Fibroblast of gingiva (primary cell): ENCODE data around the gene GLOD5.

ENCODE experiments used
- DNase-seq: peaks from one replicate; pipeline ENCODE4 v3.0.0-alpha.2; 2011; ENCODE audit warnings: low read depth

GLOD5 gene

GRCh38 chrX:48761674-48762471 is at the start of gene GLOD5:
TSS of gene GLOD5 (plus strand) at chrX:48761747. CDS start at chrX:48761791, 44 bp downstream.
- no peak for DNase-seq

GRCh38 chrX:48711929-48712505 is 49.5 kb upstream of the GLOD5 start:
- DNase-seq, result no peak

- no peak for DNase-seq
Measured at GRCh38 chrX:48713847-48714246, 47.7 kb upstream of the GLOD5 start.

GRCh38 chrX:48714573-48714972 is 47.0 kb upstream of the GLOD5 start:
- no peak for DNase-seq

- peak; percentile 43 for DNase-seq
Measured at GRCh38 chrX:48715072-48715471, 46.5 kb upstream of the GLOD5 start.

- DNase-seq, result no peak
Measured at GRCh38 chrX:48715876-48716502, 45.6 kb upstream of the GLOD5 start.

- DNase-seq, result no peak
Measured at GRCh38 chrX:48719958-48720357, 41.6 kb upstream of the GLOD5 start.

GRCh38 chrX:48720577-48721250 is 40.8 kb upstream of the GLOD5 start:
- no peak for DNase-seq

GRCh38 chrX:48721916-48722315 is 39.6 kb upstream of the GLOD5 start:
- no peak for DNase-seq

- no peak for DNase-seq
Measured at GRCh38 chrX:48726596-48726995, 35.0 kb upstream of the GLOD5 start.

- no peak for DNase-seq
Measured at GRCh38 chrX:48728653-48729052, 32.9 kb upstream of the GLOD5 start.

GRCh38 chrX:48736303-48736702 is 25.2 kb upstream of the GLOD5 start:
- DNase-seq, result no peak

GRCh38 chrX:48736878-48737212 is 24.7 kb upstream of the GLOD5 start:
- no peak for DNase-seq

GRCh38 chrX:48737213-48737938 is 24.2 kb upstream of the GLOD5 start:
- peak; percentile 97 for DNase-seq

GRCh38 chrX:48737940-48738339 is 23.6 kb upstream of the GLOD5 start:
- DNase-seq, result no peak

- DNase-seq, result no peak
Measured at GRCh38 chrX:48741834-48742233, 19.7 kb upstream of the GLOD5 start.

- DNase-seq, result no peak
Measured at GRCh38 chrX:48745222-48745621, 16.3 kb upstream of the GLOD5 start.

- DNase-seq, result no peak
Measured at GRCh38 chrX:48747415-48748016, 14.0 kb upstream of the GLOD5 start.

GRCh38 chrX:48749182-48749581 is 12.4 kb upstream of the GLOD5 start:
- DNase-seq, result no peak

- no peak for DNase-seq
Measured at GRCh38 chrX:48751343-48751742, 10.2 kb upstream of the GLOD5 start.

GRCh38 chrX:48752498-48752897 is 9.0 kb upstream of the GLOD5 start:
- no peak for DNase-seq

GRCh38 chrX:48753708-48754228 is 7.8 kb upstream of the GLOD5 start:
- no peak for DNase-seq
